ENCODE results near the gene VN1R5.

VN1R5 gene

GRCh38 chr1:247297263-247298123 lies 41.6 kb downstream of the VN1R5 start:
- H3K9me2 ChIP-seq (replicated peaks; ENCODE audit: control insufficient read depth, low read length) = no peaks in the 10 kb centered on the region
- no peaks in the 10 kb centered on the region for H3K4me1 ChIP-seq (ENCODE audit: control insufficient read depth, low read length)
- H3K27ac ChIP-seq (ENCODE audit: low read depth, low read length) = no peak overlapping the region
- H3K79me2 ChIP-seq (ENCODE audit: control insufficient read depth, low read length) = no peaks in the 10 kb centered on the region
- no peak overlapping the region for H3K4me2 ChIP-seq (ENCODE audit: low read length)
- H4K20me1 ChIP-seq (ENCODE audit: control insufficient read depth, insufficient read depth, low read depth, low read length) = no peaks in the 10 kb centered on the region
- H3K36me3 ChIP-seq (ENCODE audit: control insufficient read depth, low read length) = no peaks in the 10 kb centered on the region; the same call in 1 of the 2 replicates
- TF ChIP-seq CTCF (IDR thresholded peaks at IDR 0.05; ENCODE audit: low read depth, low read length, poor library complexity, severe bottlenecking) (no peak), EZH2phosphoT487 (IDR thresholded peaks at IDR 0.05; ENCODE audit: borderline replicate concordance, low read length) (no peak)
- H3F3A ChIP-seq (ENCODE audit: control insufficient read depth, insufficient read depth) = no peaks in the 10 kb centered on the region
- no peak overlapping the region for H3K4me3 ChIP-seq (ENCODE audit: low read length)
- no peaks in the 10 kb centered on the region for H3K9me3 ChIP-seq (ENCODE audit: control insufficient read depth, insufficient read depth, low read length)
- no peaks in the 10 kb centered on the region for H3K27me3 ChIP-seq (ENCODE audit: control insufficient read depth, low read length)

GRCh38 chr1:247298124-247298481 lies 42.2 kb downstream of the VN1R5 start:
- no peak overlapping the region for H3K4me3 ChIP-seq (ENCODE audit: low read length)
- TF ChIP-seq EZH2phosphoT487 (IDR thresholded peaks at IDR 0.05; ENCODE audit: borderline replicate concordance, low read length) (no peak), CTCF (IDR thresholded peaks at IDR 0.05; ENCODE audit: low read depth, low read length, poor library complexity, severe bottlenecking) (no peak)
- H4K20me1 ChIP-seq (ENCODE audit: control insufficient read depth, insufficient read depth, low read depth, low read length) = no peaks in the 10 kb centered on the region
- no peaks in the 10 kb centered on the region for H3F3A ChIP-seq (ENCODE audit: control insufficient read depth, insufficient read depth)
- no peaks in the 10 kb centered on the region for H3K4me1 ChIP-seq (ENCODE audit: control insufficient read depth, low read length)
- H3K9me2 ChIP-seq (replicated peaks; ENCODE audit: control insufficient read depth, low read length) = no peaks in the 10 kb centered on the region
- H3K27ac ChIP-seq (ENCODE audit: low read depth, low read length) = no peak overlapping the region
- no peaks in the 10 kb centered on the region for H3K27me3 ChIP-seq (ENCODE audit: control insufficient read depth, low read length)
- H3K79me2 ChIP-seq (ENCODE audit: control insufficient read depth, low read length) = no peaks in the 10 kb centered on the region
- no peaks in the 10 kb centered on the region for H3K9me3 ChIP-seq (ENCODE audit: control insufficient read depth, insufficient read depth, low read length)
- no peak overlapping the region for H3K4me2 ChIP-seq (ENCODE audit: low read length)
- H3K36me3 ChIP-seq (ENCODE audit: control insufficient read depth, low read length) = peaks cover 4% of the 10 kb centered on the region; the same call in 1 of the 2 replicates

GRCh38 chr1:247298701-247299100 lies 42.8 kb downstream of the VN1R5 start:
- Histone ChIP-seq H3K9me2 (replicated peaks; ENCODE audit: control insufficient read depth, low read length) (no peaks in the 10 kb centered on the region), H3K4me1 (ENCODE audit: control insufficient read depth, low read length) (no peaks in the 10 kb centered on the region), H4K20me1 (ENCODE audit: control insufficient read depth, insufficient read depth, low read depth, low read length) (no peaks in the 10 kb centered on the region), H3K4me2 (ENCODE audit: low read length) (no peak overlapping the region), H3K4me3 (ENCODE audit: low read length) (no peak overlapping the region), H3K36me3 (ENCODE audit: control insufficient read depth, low read length) (peaks cover 7% of the 10 kb centered on the region; the same call in 1 of the 2 replicates), H3K27ac (ENCODE audit: low read depth, low read length) (no peak overlapping the region), H3F3A (ENCODE audit: control insufficient read depth, insufficient read depth) (no peaks in the 10 kb centered on the region), H3K27me3 (ENCODE audit: control insufficient read depth, low read length) (no peaks in the 10 kb centered on the region), H3K79me2 (ENCODE audit: control insufficient read depth, low read length) (no peaks in the 10 kb centered on the region), H3K9me3 (ENCODE audit: control insufficient read depth, insufficient read depth, low read length) (no peaks in the 10 kb centered on the region)
- TF ChIP-seq CTCF (IDR thresholded peaks at IDR 0.05; ENCODE audit: low read depth, low read length, poor library complexity, severe bottlenecking) = no peak
- no peak for TF ChIP-seq EZH2phosphoT487 (IDR thresholded peaks at IDR 0.05; ENCODE audit: borderline replicate concordance, low read length)
